HG03095 (cell line): ENCODE results near the gene AIG1.

Experiments used
- ATAC-seq: cut with Tn5 transposase; IDR thresholded peaks from one replicate; pipeline ENCODE4 v1.9.1; 2021; ENCODE audit warnings: moderate library complexity; ENCODE audit not compliant: unreplicated experiment

Gene AIG1

DNA sequence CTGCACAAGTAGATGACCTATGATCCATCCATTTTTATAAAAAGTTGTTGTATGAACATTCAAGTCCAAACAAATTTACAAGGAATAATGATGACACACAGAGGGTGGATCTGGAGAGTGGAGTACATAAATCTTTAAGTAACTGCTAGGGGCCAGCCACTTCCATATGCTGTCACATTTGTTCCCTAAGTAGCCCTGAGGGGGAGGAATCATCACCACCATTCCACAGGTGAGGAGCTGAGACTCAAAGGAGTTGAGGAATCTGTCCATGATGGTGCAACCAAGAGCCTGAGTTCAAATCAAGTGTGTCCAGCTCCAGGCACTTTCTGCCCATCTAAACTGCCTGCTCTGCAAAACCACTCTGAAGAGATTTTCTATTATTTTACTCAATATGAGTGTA, 132.1 kb downstream of the AIG1 start:
- ATAC-seq = no peak

DNA sequence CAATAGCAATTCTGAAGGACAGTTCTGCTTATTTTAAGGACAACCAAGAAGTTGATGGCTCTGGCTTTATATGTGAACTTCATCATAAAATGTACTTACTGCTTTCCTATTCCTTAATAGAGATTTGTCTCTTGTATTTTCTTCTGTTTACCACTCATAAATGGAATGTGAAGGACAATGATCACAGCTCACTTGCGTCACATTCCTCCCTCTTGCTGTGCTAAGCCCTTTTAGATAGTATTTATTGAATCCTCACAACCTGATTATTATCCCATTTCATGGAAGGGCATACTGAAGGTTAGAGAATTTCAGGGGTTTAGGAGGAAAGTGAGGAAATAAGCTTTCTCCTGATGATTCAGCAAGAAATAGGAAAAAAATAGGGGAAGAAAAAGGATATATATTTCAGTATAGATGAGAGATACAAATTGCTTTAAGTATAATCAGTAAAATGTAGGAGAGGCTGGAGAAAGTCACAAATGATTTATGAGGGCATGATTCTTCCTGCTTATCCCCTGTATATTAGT, 132.9 kb downstream of the AIG1 start:
- ATAC-seq = no peak

DNA sequence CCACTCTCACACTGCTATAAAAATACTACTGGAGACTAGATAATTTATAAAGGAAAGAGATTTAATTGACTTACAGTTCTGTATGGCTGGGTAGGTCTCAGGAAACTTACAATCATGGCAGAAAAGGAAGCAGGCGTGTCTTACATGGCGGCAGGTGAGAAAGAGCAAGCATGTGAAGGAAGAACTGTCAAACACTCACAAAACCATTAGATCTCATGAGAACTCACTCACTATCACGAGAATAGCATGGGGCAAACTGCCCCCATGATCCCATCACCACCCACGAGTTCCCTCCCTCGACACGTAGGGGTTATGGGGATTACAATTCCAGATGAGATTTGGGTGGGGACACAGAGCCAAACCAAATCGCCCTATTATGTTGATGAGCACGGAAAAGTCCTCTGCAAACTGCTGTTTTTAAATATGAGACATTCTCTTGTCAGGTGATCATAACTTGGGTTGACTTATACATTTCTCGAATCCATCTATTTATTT, 133.5 kb downstream of the AIG1 start:
- ATAC-seq = no peak

DNA sequence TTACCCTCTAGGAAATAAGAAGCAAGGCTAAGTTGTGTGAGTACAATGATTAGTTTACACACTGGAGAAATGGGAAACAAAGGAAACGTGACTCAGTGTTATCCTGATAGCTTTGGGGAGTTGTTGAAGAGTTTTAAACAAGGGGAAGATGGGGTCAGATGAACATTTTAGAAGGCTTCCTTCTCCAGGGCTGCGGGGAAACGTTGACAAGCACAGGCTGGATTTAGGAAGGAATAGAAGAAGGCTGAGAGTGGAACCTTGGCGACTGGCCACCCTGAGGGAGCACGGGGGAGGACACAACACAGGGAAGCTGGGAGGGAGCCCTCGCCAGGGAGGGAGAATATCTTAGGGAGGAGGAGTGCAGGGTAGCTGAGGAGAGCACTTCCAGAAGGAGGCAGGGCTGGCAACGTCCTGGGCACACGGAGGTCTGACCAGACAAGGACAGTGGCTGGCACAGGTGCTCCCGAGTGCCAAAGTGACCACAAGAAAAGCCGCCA, 134.7 kb downstream of the AIG1 start:
- no peak for ATAC-seq

- no peak for ATAC-seq
Measured at GRCh38 chr6:143196525-143197225, 136.0 kb downstream of the AIG1 start.

DNA sequence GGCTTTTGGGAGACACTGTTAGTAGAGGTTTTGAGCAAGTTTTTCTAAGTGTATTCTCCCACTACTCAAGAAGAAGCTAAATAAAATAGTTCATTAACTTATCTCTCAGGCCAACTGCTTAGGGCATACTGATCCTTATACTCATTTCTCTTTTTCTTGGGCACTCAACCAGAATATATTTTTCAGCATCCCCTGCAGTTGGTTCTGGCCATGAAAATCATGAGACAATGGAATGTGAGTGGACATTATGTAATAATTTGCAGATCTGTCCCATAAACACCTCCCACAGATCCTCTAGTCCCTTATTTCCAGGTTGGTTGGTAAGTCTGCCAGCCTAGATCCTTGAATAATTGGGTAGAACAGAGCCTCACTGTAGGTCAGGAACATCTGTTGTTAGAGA, 136.7 kb downstream of the AIG1 start:
- no peak for ATAC-seq

GRCh38 chr6:143198312-143198711, 137.6 kb downstream of the AIG1 start:
- ATAC-seq = no peak

- no peak for ATAC-seq
Measured at GRCh38 chr6:143199291-143199690, 138.6 kb downstream of the AIG1 start.

GRCh38 chr6:143200167-143200770, 139.6 kb downstream of the AIG1 start:
- no peak for ATAC-seq

DNA sequence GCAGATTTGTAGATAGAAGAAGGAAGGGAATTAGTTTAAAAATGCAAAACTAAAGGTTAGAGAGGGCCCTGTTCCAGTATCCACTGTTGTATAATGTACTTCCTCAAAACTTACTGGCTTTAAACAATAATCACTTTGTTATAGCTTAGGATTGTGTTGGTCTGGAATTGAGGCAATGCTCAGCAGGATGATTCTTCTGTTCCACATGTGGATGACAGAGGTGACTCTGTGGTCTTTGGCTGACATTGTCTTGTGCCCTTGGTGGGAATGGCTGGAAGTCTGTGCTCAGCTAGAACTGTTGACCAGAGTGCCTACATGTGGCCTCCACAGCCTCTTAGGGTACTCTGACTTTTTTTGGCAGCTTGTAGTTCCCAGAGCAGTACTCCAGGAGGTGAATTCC, 143.4 kb downstream of the AIG1 start:
- ATAC-seq = no peak

GRCh38 chr6:143205131-143205535, 144.4 kb downstream of the AIG1 start:
- no peak for ATAC-seq

DNA sequence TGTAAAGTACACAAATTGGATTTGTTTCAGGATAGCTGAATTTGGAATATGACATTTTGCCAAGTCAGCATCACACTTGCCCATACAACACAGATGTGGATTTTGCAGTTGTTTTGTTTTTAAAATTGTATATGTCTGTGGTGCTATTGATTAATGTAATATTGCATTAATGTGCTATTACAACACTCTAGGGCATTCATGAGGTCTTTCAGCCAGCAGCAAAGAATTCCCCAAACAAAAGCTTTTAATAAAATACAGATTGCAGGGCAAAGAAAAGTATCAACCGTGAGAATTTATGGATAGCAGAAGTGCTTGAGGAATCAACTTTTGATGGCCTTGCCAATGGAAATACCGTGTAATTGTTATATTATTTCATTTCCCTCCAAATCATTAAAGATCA, 144.9 kb downstream of the AIG1 start:
- ATAC-seq = no peak

GRCh38 chr6:143205991-143206390, 145.3 kb downstream of the AIG1 start:
- ATAC-seq = no peak

- no peak for ATAC-seq
Measured at GRCh38 chr6:143206550-143206949, 145.9 kb downstream of the AIG1 start.

- no peak for ATAC-seq
Measured at GRCh38 chr6:143210420-143210819, 149.7 kb downstream of the AIG1 start.

- ATAC-seq = no peak
Measured at GRCh38 chr6:143213859-143214376, 153.2 kb downstream of the AIG1 start.

GRCh38 chr6:143215363-143215762, 154.7 kb downstream of the AIG1 start:
- ATAC-seq = no peak

DNA sequence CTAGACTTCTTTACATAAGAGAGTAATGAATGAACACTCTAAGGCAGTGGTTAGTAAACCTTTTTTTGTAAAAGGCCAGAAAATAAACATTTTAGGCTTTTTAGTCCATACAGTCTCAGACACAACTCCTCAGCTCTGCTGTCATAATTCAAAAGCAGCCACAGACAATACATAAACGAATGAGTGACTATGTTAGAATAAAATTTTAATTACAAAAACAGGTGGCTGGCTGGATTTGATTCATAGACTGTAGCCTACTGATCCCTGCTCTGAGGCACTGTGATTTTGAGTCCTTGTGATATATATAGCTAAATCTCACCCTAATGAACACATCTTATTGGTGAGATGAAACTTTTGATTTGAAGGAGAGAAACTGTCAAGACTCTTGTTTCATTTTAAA, 155.1 kb downstream of the AIG1 start:
- ATAC-seq = no peak

DNA sequence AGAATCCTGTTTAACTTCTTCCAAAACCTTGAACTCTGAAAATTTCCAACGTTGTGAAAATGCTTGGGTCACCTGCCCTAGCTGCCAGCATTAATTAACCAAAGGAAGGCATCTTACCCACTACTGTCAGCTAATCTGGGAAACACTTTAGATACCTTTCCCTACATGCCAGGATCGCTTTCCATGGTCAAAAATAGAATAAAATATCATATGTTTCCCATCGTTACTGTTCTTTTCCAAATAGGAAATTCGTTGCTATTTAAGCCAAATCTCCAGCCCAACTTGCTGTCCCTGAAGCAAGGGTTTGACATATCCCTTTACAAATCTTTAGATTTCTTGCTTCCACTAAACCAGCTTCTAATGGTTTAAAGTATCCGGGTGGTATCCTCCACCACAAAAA, 157.5 kb downstream of the AIG1 start:
- ATAC-seq = no peak

DNA sequence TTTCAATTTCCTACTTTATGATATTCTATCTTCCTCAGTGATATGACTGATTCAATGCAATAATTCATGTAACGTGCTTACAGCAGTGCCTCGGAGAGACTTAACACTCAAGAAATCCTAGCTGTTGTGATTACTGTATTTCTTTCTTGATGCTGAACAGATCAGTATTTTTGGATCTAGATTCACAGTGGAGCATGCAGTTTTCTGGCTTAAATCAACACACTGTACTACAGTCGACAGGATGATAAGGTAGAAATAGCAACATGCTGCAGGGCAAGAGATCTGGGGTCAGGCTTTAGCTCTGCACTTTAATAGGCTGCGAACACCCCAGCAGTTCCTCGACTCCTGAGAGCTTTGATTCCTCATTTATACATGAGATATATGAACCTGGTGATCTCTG, 161.0 kb downstream of the AIG1 start:
- ATAC-seq = no peak

- ATAC-seq = no peak
Measured at GRCh38 chr6:143222310-143222709, 161.6 kb downstream of the AIG1 start.

DNA sequence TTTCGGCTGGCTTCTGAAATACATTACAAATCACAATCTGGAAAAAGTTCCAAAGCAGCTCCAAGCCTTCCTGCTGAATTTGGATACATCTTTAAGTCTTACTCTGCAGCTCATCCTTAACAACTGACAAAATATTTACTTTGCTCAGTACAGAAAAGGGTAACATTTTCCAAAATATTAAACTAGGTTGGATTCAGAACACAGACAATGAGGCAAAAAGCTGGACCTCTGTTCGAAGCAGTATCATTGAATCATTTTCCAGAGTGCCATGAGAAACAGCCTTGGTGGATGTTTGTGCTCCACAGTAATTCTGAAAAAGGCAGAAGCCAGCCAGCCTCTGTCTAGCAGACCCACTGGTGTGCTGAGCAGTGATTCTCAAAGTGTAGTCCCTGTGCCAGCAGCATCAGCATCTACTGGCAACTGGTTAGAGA, 162.1 kb downstream of the AIG1 start:
- ATAC-seq = no peak
